Mononuclear cell (primary cell): ENCODE measurements around the gene RASA2. TPM values are rescaled to one million over a fixed set of nuclear protein-coding genes. Genes with fewer than 3 reads are reported as not detected.
"Not testable (repeated sequence)": the region's sequence is repeated elsewhere in the genome, so short reads cannot be mapped to it uniquely, and the experiment has no call there.

Experiments used
- H3K27me3 ChIP-seq: 2 replicates; pipeline ENCODE4 v1.6.0; 2011; ENCODE audit warnings: low read length, control low read depth; ENCODE audit not compliant: insufficient read depth
- H3K4me1 ChIP-seq: 2 replicates; pipeline ENCODE4 v1.5.1; 2011; ENCODE audit warnings: mild to moderate bottlenecking, low read length, control low read depth; ENCODE audit not compliant: insufficient read depth
- H3K4me3 ChIP-seq: 2 replicates; pipeline ENCODE4 v1.5.1; 2011; ENCODE audit warnings: mild to moderate bottlenecking, low read length, moderate library complexity
- H3K9me3 ChIP-seq: 2 replicates; pipeline ENCODE4 v1.5.1; 2011; ENCODE audit warnings: low read depth, mild to moderate bottlenecking, control low read depth, low read length
- total RNA-seq: library from RNA; depleted of rRNA; stranded (reverse); fragments of >200 nt; gene quantifications from one replicate; pipeline ENCODE4 v1.2.3, GENCODE V29; 2012

Gene RASA2
- total RNA-seq, 1 donor, result 110 TPM

- H3K4me1 ChIP-seq, result no peaks in the 10 kb centered on the region
- H3K9me3 ChIP-seq, result peaks cover 7% of the 10 kb centered on the region
- no peak overlapping the region for H3K4me3 ChIP-seq
- H3K27me3 ChIP-seq, result no peaks in the 10 kb centered on the region
These were observed 115.9 kb downstream of the RASA2 start for GRCh38 chr3:141602706-141603105.

DNA sequence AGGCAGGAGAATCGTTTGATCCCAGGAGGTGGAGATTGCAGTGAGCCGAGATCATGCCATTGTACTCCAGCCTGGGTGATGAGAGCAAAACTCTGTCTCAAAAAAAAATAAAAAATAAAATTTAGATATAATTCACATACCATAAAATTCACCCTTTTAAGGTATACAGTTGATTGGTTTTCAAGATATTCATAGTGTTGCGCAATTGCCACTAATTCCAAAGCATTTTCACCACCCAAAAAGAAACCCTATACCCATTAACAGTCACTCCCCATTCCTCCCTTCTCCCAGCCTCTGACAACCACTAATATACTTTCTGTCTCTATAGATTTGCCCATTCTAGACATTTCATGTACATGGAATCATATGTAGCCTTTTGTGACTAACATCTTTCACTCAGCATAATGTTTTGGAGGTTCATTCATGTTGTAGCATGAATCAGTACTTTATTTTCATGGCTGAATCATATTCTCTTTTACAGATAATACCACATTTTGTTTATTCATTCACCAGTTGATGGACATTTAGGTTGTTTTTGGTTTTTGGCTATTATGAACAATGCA lies 116.7 kb downstream of the RASA2 start:
- Histone ChIP-seq H3K27me3 (no peaks in the 10 kb centered on the region), H3K9me3 (peaks cover 7% of the 10 kb centered on the region), H3K4me3 (no peak overlapping the region), H3K4me1 (no peaks in the 10 kb centered on the region)

GRCh38 chr3:141605883-141606282 lies 119.1 kb downstream of the RASA2 start:
- Histone ChIP-seq H3K27me3 (no peaks in the 10 kb centered on the region), H3K4me3 (no peak overlapping the region), H3K9me3 (peaks cover 7% of the 10 kb centered on the region), H3K4me1 (no peaks in the 10 kb centered on the region)

DNA sequence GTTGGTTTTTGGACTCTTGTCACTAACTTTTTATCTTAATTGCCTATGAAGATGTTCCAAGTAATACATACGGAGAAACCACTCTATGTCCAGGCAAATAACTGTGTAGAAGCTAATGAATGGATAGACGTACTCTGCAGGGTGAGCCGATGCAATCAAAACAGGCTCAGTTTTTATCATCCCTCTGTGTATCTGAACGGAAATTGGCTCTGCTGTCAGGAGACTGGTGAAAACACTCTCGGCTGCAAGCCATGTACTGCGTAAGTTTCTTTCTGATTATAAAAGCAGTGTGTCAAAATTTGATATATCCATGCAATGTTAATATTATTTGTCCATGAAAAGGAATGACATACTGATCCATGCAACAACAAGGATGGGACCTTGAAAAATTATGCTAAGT lies 121.6 kb downstream of the RASA2 start:
- Histone ChIP-seq H3K9me3 (no peaks in the 10 kb centered on the region), H3K4me1 (no peaks in the 10 kb centered on the region), H3K4me3 (no peak overlapping the region), H3K27me3 (no peaks in the 10 kb centered on the region)

- no peaks in the 10 kb centered on the region for H3K27me3 ChIP-seq
- H3K4me3 ChIP-seq, result no peak overlapping the region
- no peaks in the 10 kb centered on the region for H3K4me1 ChIP-seq
- H3K9me3 ChIP-seq, result no peaks in the 10 kb centered on the region
These were observed 124.1 kb downstream of the RASA2 start for GRCh38 chr3:141610939-141611338.

DNA sequence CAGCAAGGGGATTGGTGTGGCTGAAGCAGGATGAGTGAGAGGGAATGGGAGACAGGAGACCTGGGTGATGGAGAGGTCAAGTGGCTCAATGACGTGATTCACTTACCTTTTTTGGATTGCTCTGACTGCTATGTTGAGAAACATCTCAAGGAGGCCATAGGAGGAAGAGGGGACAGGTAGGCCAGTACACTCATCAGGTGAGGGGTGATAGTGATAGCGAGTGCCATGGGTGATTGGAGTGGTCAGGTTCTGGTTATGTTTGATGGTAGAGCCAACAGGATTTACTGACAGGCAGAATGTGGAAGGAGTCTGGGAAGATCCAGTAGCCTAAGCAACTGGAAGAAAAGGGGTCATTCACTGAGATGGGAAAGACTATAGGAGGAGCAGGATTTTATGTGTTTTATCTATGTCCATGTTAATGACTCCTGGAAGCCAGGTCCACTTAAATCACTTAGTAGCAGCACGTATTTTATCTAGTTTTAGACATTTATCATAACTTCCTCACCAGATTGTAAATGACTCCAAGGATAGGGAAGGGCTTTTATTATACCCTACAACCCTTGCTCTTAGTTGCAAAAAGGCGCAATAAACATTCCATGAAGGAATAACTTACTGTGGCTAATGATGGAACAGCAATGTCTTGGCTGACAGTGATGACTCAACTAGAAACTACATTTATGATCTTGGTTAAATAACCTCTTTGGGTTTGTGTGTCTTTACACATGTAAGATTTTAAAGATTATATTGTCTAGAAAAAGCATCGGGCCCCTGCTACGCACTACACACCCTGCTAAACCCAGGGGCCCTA lies 131.5 kb downstream of the RASA2 start:
- Histone ChIP-seq H3K9me3 (no peaks in the 10 kb centered on the region), H3K4me3 (no peak overlapping the region), H3K4me1 (no peaks in the 10 kb centered on the region), H3K27me3 (no peaks in the 10 kb centered on the region)

- no peak overlapping the region for H3K4me3 ChIP-seq
- no peaks in the 10 kb centered on the region for H3K27me3 ChIP-seq
- H3K4me1 ChIP-seq, result no peaks in the 10 kb centered on the region
- H3K9me3 ChIP-seq, result no peaks in the 10 kb centered on the region
These were observed 132.1 kb downstream of the RASA2 start for GRCh38 chr3:141618938-141619337.

GRCh38 chr3:141619450-141619849 lies 132.6 kb downstream of the RASA2 start:
- Histone ChIP-seq H3K27me3 (no peaks in the 10 kb centered on the region), H3K9me3 (no peaks in the 10 kb centered on the region), H3K4me1 (no peaks in the 10 kb centered on the region), H3K4me3 (no peak overlapping the region)

GRCh38 chr3:141623691-141624090 lies 136.9 kb downstream of the RASA2 start:
- H3K27me3 ChIP-seq, result no peaks in the 10 kb centered on the region
- no peaks in the 10 kb centered on the region for H3K9me3 ChIP-seq
- H3K4me3 ChIP-seq, result no peak overlapping the region
- H3K4me1 ChIP-seq, result no peaks in the 10 kb centered on the region

GRCh38 chr3:141625506-141625905 lies 138.7 kb downstream of the RASA2 start:
- Histone ChIP-seq H3K4me1 (no peaks in the 10 kb centered on the region), H3K9me3 (no peaks in the 10 kb centered on the region), H3K27me3 (no peaks in the 10 kb centered on the region), H3K4me3 (no peak overlapping the region)

- not testable (repeated sequence) for H3K4me1 ChIP-seq, H3K27me3 ChIP-seq, H3K4me3 ChIP-seq, H3K9me3 ChIP-seq
These were observed 141.5 kb downstream of the RASA2 start for GRCh38 chr3:141628334-141628733.

- H3K4me1 ChIP-seq, H3K9me3 ChIP-seq, H3K4me3 ChIP-seq, H3K27me3 ChIP-seq: not testable (repeated sequence)
These were observed 142.1 kb downstream of the RASA2 start for GRCh38 chr3:141628868-141629441.

DNA sequence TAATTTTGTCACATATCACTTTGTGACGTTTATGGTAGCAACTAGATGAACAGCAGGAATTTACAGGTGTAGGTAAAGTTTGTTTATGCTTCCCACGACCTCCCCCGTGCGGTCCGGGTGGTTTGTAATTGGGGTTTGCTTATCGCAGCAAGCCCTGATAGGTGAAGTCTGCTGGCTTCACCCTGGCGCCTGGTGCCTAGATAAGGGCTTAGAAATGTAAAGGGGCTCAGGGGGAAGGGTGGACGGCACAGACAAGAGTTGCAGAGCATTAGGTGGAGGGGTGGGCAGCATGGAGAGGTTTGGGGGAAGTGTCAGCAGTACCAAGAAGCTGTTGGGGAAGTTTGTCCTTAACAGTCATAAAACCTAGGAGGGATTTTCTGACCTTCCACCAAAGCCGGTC lies 143.1 kb downstream of the RASA2 start:
- Histone ChIP-seq H3K9me3 (no peaks in the 10 kb centered on the region), H3K4me3 (no peak overlapping the region), H3K4me1 (no peaks in the 10 kb centered on the region), H3K27me3 (no peaks in the 10 kb centered on the region)

GRCh38 chr3:141632779-141633374 lies 146.1 kb downstream of the RASA2 start:
- H3K4me1 ChIP-seq, result no peaks in the 10 kb centered on the region
- no peaks in the 10 kb centered on the region for H3K27me3 ChIP-seq
- H3K4me3 ChIP-seq, result no peak overlapping the region
- H3K9me3 ChIP-seq, result no peaks in the 10 kb centered on the region

DNA sequence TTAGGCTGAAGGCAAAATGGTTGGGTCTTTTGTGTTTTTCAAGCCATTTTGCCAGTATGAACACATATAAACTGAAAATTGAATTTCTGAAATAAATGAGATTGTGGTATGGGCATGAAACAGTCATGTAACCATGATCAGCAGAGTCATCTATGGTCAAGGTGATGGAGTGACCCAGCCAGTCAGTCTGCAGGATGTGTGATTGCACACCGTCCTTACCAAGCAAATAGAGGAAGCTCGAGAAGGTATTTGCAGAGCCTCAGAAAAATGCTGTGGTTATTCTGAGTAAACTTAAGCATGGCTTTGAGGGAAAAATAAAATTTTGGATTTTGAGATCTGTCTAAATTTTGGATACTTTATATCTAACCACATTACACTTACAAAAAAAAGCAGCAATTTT lies 155.4 kb downstream of the RASA2 start:
- H3K4me1 ChIP-seq, result peaks cover 7% of the 10 kb centered on the region
- no peaks in the 10 kb centered on the region for H3K9me3 ChIP-seq
- H3K4me3 ChIP-seq, result no peak overlapping the region
- H3K27me3 ChIP-seq, result no peaks in the 10 kb centered on the region
